HUES48 (cell line): Measurements from ENCODE around the gene MAML3.
A peak's percentile ranks its signal among the peaks of the same experiment; 100 is the strongest.

Experiments used
- H3K27ac ChIP-seq: one replicate; pipeline ENCODE4 v1.7.0; 2013; ENCODE audit warnings: low read depth, low read length, inconsistent platforms
- H3K27me3 ChIP-seq: 2 replicates; pipeline ENCODE4 v1.6.1; 2013; ENCODE audit warnings: mild to moderate bottlenecking, low read length; ENCODE audit not compliant: control insufficient read depth, insufficient read depth
- H3K36me3 ChIP-seq: 2 replicates; pipeline ENCODE4 v1.6.1; 2013; ENCODE audit warnings: low read length; ENCODE audit not compliant: control insufficient read depth, insufficient read depth
- H3K4me1 ChIP-seq: 2 replicates; pipeline ENCODE4 v1.6.1; 2013; ENCODE audit warnings: mild to moderate bottlenecking, low read length; ENCODE audit not compliant: control insufficient read depth, insufficient read depth
- H3K4me3 ChIP-seq: 2 replicates; pipeline ENCODE4 v1.5.1; 2013; ENCODE audit warnings: mild to moderate bottlenecking, low read depth, low read length
- H3K9ac ChIP-seq: 2 replicates; pipeline ENCODE4 v1.6.1; 2013; ENCODE audit warnings: mild to moderate bottlenecking, low read depth, low read length, moderate library complexity
- H3K9me3 ChIP-seq: 2 replicates; pipeline ENCODE4 v1.6.1; 2013; ENCODE audit warnings: low read length; ENCODE audit not compliant: control insufficient read depth, insufficient read depth

Gene MAML3

DNA sequence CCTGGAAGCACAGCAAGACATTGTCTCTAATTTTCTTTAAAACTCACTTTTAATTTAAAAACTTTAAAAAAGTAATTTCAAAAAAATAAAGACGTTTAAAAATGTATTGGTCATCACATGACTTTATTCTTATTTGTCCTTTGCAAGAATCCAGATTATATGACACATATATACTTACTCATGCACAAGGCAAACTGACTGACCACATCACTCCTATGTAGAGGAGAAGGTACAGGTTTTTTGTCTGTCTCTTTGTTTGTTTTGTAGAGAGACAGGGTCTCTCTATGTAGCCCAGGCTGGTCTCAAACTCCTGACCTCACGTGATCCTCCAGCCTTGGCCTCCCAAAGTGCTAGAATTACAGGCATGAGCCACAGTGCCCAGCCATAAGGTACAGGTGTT is 28.6 kb downstream of the MAML3 start:
- Histone ChIP-seq H3K36me3 (no peaks in the 10 kb centered on the region), H3K27me3 (no peaks in the 10 kb centered on the region), H3K4me3 (no peak overlapping the region), H3K27ac (no peak overlapping the region), H3K4me1 (peaks cover 22% of the 10 kb centered on the region), H3K9me3 (no peaks in the 10 kb centered on the region), H3K9ac (no peak overlapping the region)

DNA sequence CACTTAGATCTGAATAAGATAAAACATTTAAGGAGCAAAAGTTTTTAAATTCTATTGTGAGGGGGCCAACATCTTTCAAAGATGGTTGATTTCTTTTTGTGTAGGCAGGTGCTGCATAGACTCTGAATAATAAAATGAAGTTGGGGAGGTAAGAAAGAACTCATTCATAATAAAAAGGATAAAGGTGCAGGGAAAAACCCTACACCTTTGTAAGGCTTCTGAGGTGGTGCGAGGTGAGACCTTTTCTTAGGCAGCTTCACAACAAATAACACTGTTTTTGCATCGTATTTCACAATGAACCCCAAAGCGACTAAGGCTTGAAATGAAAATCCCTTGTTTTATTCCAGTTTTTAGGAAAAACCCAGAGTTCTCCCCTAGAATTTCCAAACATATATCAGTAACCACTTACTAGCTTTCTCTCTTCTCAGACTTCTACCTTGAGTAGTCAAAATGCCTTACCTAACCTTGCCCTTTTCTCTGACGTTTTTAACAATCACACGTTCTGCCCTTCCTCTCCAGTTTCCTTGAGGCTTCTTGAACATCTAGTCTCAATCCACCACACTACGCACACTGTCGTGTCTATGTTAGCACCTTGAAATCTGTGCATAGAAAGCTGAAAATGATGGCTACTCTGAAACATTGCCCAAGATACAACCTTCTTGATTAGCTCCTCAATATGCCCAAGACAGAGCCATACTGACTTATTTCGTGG is 30.2 kb downstream of the MAML3 start:
- no peaks in the 10 kb centered on the region for H3K36me3 ChIP-seq
- H3K4me3 ChIP-seq = no peak overlapping the region
- no peak overlapping the region for H3K27ac ChIP-seq

DNA sequence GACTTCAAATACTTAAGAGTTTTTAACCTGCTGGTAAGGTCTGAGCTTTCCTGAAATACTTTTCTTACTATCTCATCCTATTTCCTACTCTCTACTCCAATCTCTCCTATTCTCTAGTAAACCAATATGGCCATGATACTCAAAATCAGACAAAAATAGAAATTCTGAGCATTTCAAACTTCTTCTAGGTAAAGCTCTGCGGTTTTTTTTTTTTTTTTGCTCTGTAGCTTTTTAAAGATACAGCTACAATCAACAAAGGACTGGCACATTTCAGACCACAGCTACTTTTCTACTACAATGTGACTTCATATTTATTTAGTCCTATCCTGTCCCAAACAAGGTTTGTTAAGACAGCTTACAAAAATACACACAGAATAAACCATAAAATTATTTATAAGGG is 31.1 kb downstream of the MAML3 start:
- Histone ChIP-seq H3K4me3 (no peak overlapping the region), H3K9ac (no peak overlapping the region), H3K4me1 (peaks cover 22% of the 10 kb centered on the region), H3K27ac (no peak overlapping the region), H3K36me3 (no peaks in the 10 kb centered on the region), H3K9me3 (no peaks in the 10 kb centered on the region), H3K27me3 (no peaks in the 10 kb centered on the region)

More for the DNA sequence above, 30.2 kb downstream of the MAML3 start:
- H3K9ac ChIP-seq = no peak overlapping the region
- H3K27me3 ChIP-seq = no peaks in the 10 kb centered on the region
- peaks cover 22% of the 10 kb centered on the region for H3K4me1 ChIP-seq
- H3K9me3 ChIP-seq = no peaks in the 10 kb centered on the region

DNA sequence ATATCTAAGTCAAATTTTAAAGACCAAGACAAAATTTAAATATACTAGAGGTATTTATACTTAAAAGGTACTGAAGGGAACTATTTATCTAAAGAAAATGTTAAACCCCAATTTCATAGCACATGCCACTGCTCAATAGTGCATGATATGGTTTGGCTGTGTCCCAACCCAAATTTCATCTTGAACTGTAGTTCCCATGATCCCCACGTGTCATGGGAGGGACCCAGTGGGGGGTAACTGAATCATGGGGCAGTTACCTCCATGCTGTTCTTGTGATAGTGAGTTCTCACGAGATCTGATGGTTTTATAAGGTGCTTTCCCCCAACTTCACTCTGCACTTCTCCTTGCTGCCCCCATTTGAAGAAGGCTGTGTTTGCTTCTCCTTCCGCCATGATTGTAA is 32.3 kb downstream of the MAML3 start:
- no peaks in the 10 kb centered on the region for H3K27me3 ChIP-seq
- H3K4me3 ChIP-seq = no peak overlapping the region
- H3K9ac ChIP-seq = no peak overlapping the region
- H3K36me3 ChIP-seq = no peaks in the 10 kb centered on the region
- no peaks in the 10 kb centered on the region for H3K9me3 ChIP-seq
- peaks cover 24% of the 10 kb centered on the region for H3K4me1 ChIP-seq
- H3K27ac ChIP-seq = no peak overlapping the region

DNA sequence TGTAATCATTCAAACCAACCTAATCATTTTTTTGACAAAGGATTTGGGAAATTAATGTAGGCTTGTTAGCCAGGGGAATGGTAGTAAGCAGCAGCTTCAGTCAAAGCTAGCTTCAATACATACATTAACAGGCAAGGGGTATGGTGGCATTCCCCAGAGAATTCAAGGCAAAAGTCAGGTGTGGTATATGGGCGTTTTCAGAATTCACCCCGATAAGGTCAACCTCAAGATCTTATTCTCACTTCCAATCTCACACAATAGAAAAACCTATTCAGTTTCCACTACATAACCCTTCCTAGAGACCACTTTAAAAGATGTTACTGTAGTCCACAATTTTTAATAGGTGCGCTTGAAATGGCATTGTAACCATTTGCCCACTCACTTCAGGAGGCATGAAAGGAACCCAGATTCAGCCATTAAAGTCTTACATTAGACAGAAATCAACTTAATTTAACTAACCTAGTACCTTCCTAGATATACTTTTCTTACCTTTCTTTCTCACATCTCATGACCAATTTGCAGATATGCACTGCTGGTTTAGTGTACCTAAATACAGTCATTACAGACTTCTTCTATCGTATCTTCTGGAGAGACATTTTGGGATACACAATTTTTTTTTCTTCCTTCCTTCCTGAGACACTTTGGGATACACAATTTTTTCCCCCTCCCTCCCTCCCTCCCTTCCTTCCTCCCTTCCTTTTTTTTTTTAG is 34.9 kb downstream of the MAML3 start:
- H3K4me1 ChIP-seq = peaks cover 15% of the 10 kb centered on the region
- no peak overlapping the region for H3K27ac ChIP-seq
- H3K27me3 ChIP-seq = no peaks in the 10 kb centered on the region
- H3K9me3 ChIP-seq = no peaks in the 10 kb centered on the region
- no peak overlapping the region for H3K9ac ChIP-seq
- no peaks in the 10 kb centered on the region for H3K36me3 ChIP-seq
- no peak overlapping the region for H3K4me3 ChIP-seq

DNA sequence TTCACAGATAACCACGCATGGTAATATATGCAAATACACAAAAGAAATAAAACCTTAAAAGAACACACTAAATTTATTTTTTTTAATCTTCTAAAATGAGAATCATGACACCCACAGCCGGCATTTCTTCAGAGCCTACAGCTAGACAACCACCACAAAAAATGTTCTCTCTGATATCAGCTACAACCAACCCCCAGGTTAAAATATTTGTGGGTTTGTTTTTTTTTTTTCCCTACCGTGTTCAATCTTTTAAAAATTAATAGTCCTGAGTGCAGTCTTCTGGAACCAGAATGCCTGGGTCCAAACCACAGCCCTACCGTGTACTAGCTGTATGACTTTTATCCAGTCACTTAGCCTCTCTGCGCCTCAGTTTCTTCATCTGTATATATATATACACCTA is 36.0 kb downstream of the MAML3 start:
- H3K9me3 ChIP-seq = no peaks in the 10 kb centered on the region

DNA sequence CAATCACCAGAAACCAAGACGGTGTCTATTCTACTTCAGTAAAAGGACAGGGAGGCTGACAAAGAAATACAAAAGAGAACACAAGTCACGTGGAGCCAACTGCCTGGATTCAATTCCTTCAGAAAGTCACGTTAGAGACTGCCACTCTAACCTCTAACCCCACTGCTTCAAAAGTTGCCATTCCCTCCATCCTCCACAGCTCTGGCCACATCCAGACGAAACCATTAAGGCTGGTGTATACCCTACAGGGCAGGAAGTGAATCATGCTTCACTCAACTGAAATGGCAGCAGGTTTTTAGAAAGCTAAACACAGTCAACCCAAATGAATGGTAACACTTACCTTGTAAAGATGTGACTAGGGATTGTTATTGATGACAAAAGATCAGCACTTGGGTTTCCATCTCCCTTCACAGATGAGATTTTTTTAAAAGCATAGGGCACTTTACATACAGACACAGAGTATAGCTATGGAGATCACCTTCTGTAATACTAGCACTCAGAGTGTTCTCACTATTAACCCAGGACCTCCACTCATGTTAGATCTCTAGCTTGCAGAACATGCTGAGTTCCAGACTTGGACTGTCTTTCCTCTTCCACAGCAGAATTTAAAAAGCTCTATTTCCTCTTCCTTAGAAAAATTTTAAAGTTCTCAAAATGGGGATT is 37.4 kb downstream of the MAML3 start:
- Histone ChIP-seq H3K9ac (no peak overlapping the region), H3K9me3 (no peaks in the 10 kb centered on the region), H3K36me3 (no peaks in the 10 kb centered on the region), H3K4me3 (no peak overlapping the region), H3K27me3 (no peaks in the 10 kb centered on the region), H3K27ac (peak overlapping the region; percentile 24), H3K4me1 (peaks cover 6% of the 10 kb centered on the region)

More for the DNA sequence above, 36.0 kb downstream of the MAML3 start:
- Histone ChIP-seq H3K27me3 (no peaks in the 10 kb centered on the region), H3K4me3 (no peak overlapping the region), H3K36me3 (no peaks in the 10 kb centered on the region), H3K9ac (no peak overlapping the region), H3K27ac (no peak overlapping the region), H3K4me1 (peaks cover 6% of the 10 kb centered on the region)

DNA sequence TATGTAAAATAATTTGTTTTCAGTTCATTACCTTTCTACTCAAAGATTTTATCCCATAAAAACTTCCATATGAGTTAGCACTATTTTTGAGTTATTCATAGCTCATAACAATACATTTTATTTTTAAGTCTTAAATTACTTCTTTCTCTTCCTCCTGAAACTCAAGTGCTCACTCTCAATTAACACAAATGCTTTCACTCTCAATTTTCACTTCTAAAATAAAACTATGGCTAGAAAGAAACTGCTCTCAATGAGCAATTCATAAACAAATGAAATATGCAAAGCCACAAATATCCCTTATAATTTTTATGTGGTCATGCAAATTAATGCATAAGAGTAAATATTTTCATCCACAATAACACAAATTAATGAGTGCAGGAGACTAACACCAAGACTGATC is 38.8 kb downstream of the MAML3 start:
- Histone ChIP-seq H3K27ac (no peak overlapping the region), H3K4me3 (no peak overlapping the region), H3K27me3 (no peaks in the 10 kb centered on the region), H3K4me1 (peaks cover 6% of the 10 kb centered on the region), H3K9ac (no peak overlapping the region), H3K36me3 (no peaks in the 10 kb centered on the region), H3K9me3 (no peaks in the 10 kb centered on the region)

DNA sequence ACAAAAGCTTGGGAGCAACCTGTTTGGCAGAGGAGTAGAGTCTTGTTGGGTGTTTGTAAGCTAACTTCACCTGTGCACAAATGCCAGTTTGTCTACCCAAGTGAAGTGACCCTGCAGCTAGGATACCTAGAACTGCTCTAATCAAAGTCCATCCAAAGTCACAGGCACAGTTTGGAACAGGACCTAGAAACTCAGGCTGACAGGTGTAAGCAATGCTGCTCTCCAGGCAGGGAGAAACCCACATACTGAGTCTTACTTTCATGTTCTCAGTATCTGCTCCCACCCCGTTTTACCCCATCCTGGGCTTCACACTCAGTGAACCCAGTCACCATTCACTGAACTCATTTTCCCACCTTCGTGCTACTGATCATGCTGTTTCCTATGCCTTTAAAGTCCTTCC is 40.3 kb downstream of the MAML3 start:
- Histone ChIP-seq H3K9me3 (no peaks in the 10 kb centered on the region), H3K36me3 (no peaks in the 10 kb centered on the region), H3K27me3 (no peaks in the 10 kb centered on the region), H3K4me1 (peaks cover 6% of the 10 kb centered on the region), H3K27ac (no peak overlapping the region), H3K4me3 (no peak overlapping the region), H3K9ac (no peak overlapping the region)

DNA sequence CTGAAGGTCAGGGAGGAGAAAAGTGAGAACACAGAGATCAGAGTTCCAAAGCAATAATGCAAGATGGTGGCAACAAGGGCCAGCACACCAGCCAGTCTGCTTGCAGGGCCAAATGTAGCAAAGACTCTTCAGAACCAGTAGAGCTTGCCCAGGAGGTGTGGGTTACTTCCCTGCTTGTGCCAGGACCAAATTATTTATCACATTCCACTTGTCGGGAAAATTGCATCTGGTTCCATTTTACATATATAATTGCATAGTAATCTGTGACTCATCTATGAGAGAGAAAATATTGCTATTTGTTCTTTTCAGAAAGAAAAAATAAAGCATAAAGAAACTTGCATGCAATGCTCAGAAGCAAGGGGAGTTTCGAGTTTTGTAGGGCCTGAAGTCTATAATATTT is 41.4 kb downstream of the MAML3 start:
- H3K36me3 ChIP-seq = no peaks in the 10 kb centered on the region
- no peak overlapping the region for H3K27ac ChIP-seq
- H3K27me3 ChIP-seq = no peaks in the 10 kb centered on the region
- H3K9me3 ChIP-seq = no peaks in the 10 kb centered on the region
- H3K4me1 ChIP-seq = peaks cover 6% of the 10 kb centered on the region
- H3K9ac ChIP-seq = no peak overlapping the region
- H3K4me3 ChIP-seq = no peak overlapping the region

DNA sequence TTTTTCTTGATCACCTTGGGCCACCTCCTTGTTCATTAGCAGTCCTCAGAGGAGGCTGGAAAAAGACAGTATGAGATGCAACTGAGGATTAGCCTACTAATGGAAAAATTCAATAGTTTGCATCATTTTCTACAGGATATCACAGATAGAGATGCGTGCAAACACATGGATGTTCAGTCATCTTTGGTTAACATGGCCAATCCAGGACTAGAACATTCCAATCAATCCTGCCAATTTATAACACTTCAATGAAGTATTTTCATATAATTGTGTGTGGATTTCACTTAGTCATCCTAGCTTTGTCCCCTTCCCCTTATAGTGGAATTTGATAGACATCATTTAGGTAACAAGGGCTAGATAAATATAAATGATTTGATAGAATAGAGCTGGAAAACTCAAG is 42.7 kb downstream of the MAML3 start:
- H3K9me3 ChIP-seq = no peaks in the 10 kb centered on the region
- H3K4me1 ChIP-seq = peaks cover under 1% of the 10 kb centered on the region; the same call in 1 of the 2 replicates
- no peaks in the 10 kb centered on the region for H3K36me3 ChIP-seq
- no peak overlapping the region for H3K9ac ChIP-seq
- H3K27ac ChIP-seq = no peak overlapping the region
- no peak overlapping the region for H3K4me3 ChIP-seq
- H3K27me3 ChIP-seq = no peaks in the 10 kb centered on the region
